HG03520 (cell line): Measurements from ENCODE around the gene HOXB3.
"Not testable (repeated sequence)": the region's sequence is repeated elsewhere in the genome, so short reads cannot be mapped to it uniquely, and the experiment has no call there.

Source experiments
- ATAC-seq: cut with Tn5 transposase; IDR thresholded peaks from one replicate; pipeline ENCODE4 v1.9.1; 2021; ENCODE audit warnings: mild to moderate bottlenecking, moderate library complexity; ENCODE audit not compliant: unreplicated experiment

HOXB3 gene

DNA sequence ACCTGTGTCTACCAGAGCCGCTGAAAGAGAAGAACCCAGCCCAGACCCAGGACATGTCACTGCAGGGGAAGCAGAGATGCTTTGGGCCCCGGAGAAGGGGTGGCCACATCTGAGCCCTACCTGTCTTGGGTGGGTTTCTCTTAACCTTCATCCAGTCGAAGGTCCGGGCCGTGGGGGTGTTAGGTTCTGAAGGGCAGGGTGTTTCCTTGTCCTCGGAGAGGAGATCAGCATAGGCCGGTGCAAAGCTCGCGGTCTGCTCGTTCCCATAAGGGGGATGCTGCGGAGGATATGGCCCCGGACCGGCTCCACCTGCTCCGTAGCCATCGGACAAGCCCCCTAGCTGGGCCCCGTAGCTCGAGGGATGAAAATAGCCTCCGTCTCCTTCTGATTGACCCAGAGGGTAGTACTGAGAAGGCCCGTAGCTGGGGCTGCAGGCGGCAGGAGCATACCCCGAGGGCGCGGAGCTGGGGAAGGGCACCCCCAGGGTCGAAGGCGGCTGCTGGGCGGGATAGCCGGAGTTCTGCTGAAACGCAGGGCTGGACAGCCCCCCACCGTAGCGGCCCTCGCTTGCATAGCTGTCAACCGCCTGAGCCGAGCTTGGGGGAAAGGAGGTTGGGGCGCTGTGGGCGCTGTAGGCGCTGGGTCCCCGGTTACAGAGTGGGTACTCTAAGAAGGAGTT is 59.7 kb downstream of the HOXB3 start:
- no peak for ATAC-seq

GRCh38 chr17:48529683-48530009 is 60.4 kb downstream of the HOXB3 start:
- no peak for ATAC-seq

GRCh38 chr17:48528936-48529682 is 60.9 kb downstream of the HOXB3 start:
- ATAC-seq: no peak

DNA sequence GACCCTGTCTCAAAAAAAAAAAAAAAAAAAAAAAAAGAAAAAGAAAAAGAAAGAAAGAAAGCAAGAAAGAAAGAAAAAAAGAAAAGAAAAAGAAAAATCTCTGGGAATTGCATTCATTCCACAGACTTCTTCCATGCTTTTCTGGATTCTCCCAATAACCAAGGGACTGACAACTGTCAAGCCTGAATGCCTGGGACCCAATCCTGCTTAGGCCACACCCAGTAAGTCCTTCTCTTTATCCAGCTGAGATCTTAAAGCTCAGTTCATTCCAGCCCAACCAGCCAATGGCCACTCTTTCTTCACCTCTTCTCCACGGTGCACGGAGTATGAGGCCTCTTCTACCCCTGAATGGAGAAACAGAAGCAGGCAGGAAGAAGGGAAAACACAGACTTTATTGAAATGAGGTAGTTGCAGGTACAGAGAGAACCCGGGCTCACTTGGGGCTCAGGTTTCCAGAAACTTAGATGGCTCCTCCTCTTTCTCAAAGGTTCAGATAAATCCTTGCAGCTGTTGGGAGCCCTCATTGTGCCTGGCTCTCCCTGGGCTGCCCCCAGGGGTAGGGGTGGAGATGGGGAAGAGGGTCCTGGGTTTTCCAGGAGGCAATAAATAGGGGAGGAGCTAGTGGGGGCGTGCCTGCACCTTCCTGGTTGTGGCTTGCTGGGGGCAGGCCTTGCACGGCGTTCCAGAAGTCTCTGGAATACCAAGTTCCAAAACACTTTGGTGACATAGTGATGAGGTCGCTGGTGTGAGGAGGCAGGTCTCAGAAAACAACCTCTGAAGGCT is 61.7 kb downstream of the HOXB3 start:
- ATAC-seq: no peak

GRCh38 chr17:48527547-48527932 is 62.5 kb downstream of the HOXB3 start:
- ATAC-seq: no peak

DNA sequence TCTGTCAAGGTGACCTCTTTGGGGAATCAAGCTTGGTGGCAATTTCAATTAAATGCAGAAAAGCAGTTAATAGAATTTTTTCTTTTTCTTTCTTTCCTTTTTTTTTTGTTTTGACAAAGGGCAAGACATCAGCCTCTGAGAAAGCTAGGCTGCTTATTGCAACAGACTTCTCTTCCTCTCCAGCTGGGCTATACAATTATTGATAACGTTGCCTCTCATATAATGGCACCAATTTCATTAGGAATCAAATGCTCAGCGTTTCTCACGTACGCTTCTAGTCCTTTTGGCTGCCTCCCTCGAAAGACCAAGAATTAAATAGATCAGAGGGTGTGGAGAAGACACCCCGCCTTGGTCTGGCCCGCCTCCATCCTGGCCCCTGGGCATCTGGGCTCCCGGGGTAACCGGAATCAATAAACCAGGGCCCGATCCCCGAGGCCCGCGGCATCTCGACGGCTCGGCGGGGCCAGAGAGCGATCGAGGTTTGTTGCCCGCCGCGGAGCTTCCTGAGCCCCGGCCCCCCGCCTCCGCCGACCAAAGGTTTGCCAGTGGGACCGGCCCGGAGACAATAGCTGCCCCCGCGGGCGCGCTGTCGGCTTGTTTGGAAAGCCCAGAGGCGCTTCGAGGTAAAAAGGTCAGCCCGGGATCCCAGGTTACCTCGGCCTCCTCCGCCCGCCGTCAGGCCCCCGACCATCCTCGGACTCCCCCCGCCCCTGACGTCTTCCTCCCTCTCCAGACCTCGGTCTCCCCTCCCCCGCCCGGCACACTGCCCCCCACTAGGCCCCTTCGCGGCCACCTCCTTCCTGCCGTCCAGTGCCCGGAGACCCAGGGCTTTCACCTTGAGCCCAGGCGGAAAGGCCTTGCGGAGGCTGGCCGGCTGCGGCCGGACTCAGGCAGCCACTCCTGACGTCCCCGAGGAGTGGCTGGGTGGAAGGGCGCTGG is 63.2 kb downstream of the HOXB3 start:
- no peak for ATAC-seq

- ATAC-seq: no peak
Measured at GRCh38 chr17:48523010-48523409, 67.0 kb downstream of the HOXB3 start.

DNA sequence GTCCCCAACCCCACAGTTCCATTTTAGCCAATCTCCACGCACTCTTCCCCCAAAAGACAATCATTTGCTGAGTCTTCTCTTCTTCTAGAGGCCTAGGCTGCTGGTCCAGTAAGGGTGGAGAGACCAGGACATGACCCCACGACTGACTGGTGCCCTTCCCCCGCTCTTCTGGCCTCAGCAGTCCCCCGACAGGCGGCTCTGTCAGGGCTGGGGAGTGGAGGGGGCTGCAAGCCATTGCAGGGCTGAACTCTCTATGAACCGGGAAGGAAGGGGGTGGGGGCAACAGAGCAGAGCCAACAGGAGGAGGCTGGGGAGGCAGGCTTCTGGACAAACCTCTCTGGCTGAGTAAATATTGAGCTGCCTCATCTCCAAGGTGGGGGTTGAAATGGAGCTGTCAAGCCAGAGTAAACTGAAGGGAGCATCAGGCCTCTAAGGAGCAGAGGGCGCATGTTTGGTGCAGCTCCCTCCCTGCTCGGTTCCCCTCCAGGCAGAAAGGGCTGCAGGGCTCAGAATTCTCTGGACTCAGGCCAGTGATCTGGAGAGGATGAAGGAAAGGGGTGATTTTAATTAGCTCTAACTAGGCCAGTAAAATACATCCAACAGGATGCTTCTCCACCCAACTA is 67.9 kb downstream of the HOXB3 start:
- ATAC-seq: no peak

DNA sequence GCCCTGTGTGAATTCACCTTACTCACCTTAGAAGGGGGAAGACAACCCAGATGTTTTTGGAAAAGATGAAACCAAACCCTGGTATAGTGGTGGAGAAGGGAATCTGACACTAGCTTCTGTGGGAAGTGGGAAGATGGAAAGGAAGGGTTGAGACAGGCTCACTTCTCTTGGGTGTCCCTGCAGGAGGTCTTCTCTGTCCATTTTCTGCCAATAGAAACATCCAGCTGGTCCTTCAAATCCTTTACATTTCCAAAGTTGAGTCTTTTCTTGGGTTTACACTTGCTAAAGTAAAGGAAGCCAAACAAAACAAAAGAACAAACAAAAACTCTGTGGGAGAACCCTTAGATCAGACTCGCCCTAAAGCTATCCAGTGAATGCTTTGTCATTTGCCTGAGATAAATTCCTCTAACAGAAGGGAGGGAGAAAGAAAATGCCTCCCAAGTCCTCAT is 69.4 kb downstream of the HOXB3 start:
- ATAC-seq: no peak

- no peak for ATAC-seq
Measured at GRCh38 chr17:48519427-48519826, 70.6 kb downstream of the HOXB3 start.

GRCh38 chr17:48517478-48517877 is 72.6 kb downstream of the HOXB3 start:
- no peak for ATAC-seq

GRCh38 chr17:48515925-48516900 is 73.8 kb downstream of the HOXB3 start:
- ATAC-seq: no peak

DNA sequence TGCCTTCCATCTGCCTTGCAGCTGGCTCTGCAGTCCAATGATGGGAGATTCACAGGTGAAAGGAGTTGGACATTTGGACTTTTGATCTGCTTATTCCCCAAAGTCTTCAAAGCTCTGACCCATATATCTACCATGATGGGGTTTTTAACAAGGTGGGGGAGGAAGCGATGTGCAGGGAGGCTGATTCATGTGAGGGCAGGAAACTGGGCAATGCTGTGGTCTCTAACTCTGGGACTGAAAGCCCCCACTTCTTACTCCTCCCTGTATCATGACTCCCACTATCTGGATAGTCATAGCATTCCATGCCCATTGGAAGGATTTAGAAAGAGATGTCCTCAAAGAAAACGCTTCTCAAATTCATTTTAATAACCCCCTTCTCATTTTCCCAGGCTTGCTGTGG is 75.6 kb downstream of the HOXB3 start:
- ATAC-seq: no peak

DNA sequence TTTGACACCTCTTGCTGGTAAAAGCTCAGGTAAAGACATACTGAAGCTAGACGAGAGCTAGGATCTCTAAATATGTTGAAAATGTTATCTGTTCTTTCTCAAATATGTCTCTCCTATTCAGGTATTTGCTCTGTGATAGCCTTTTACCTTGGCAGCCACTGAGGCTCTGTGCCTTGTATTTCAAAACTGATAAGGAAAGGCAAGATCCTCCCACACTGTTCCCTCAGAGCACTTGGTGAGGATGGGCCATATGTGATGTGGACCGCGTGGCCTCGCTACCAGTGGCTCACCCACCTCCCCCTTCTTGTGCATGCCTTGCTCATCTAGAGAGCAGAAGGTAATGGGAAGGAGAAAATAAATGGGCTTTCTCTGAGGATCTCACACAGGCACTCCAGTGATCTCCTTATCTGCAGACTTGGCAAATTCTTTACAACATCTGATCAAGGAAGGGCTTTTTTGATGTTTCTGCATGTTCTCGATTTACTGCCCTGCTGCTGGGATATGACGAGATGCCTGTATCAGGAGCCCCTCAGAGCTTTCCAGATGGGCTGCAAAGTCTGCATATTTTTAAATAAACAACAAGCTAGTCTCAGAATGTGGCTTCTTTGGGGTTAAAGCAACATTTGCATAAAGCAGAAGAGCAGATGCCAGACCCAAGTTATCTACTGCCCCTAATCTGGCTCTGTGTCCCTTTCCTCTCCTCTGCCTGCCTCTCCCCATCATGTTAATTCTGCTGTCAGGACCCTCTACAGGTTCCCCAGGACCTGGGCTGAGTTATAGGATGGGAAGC is 76.2 kb downstream of the HOXB3 start:
- ATAC-seq: no peak

DNA sequence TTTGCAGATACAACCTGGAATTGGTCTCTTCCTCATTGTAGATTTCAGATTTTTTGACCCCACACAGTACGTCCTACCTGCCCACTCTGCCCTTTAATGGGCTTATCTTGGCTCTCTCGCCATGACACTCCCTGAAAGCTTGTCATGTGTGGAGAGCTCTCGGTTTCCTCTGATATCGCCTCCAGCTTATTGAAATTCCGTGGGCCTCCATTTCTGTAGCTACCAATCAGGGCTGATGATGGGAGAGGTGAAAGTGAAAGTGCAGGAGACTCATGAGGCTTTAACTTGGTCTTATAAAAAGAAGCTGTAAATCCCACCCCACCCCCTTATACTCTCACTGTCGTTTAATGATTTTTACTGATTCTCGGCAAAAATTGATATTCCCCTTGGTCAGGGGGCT is 76.9 kb downstream of the HOXB3 start:
- no peak for ATAC-seq

DNA sequence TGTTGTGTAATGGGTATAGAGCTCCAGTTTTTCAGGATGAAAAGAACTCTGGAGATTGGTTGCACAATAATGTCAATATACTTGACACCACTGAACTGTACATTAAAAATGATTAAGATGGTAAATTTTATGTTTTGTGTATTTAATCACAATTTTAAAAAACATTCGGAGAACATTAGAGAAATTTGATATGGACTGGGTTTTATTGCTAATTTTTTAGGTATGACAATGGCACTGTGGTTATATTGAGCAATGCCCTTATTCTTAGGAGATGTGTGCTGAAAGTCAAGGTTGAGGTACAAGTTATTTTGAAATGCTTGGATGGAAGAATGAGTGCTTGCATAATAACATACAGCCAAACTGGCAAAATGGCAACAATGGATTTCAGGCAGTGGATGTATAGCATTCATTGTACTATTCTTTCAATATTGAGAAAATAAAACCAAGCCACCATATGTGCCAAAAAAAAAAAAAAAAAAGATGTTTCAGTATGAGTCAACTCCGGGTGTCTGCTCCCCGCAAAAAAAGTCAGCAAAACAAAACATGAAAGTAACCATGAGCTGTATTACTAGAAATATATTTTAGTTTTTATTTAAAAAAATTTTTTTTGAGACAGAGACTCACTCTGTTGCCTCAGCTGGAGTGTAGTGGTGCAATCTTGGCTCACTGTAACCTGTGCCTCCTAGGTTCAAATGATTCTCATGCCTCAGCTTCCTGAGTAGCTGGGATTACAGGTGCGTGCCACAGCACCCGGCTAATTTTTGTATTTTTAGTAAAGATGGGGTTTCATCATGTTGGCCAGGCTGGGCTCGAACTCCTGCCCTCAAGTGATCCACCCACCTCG is 79.1 kb downstream of the HOXB3 start:
- peak; percentile 66 for ATAC-seq

GRCh38 chr17:48510381-48510760 is 79.7 kb downstream of the HOXB3 start:
- no peak for ATAC-seq

DNA sequence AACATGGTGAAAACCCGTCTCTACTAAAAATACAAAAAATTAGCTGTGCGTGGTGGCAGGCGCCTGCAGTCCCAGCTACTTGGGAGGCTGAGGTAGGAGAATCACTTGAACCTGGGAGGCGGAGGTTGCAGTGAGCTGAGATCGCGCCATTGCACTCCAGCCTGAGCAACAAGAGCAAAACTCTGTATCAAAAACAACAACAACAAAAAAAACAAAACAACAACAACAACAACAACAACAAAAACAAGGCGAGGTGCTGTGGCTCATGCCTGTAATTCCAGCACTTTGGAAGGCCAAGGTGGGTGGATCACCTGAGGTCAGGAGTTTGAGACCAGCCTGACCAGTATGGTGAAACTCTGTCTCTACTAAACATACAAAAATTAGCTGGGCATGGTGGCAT is 80.3 kb downstream of the HOXB3 start:
- not testable (repeated sequence) for ATAC-seq
